Caco-2 (cell line): ENCODE measurements around the gene CPED1. TPM values are rescaled to one million over a fixed set of nuclear protein-coding genes. Genes with fewer than 3 reads are reported as not detected.

Experiments
- BruUV-seq: library from RNA; stranded (reverse); fragments of 400-500 nt; replicated peaks from 2 replicates; lab custom pipeline; 2021; lab: Mats Ljungman, UMichigan
- CTCF ChIA-PET: fragments of 300-600 bp; sonication (Branson Sonifier 250); formaldehyde crosslinking; loops from one replicate; lab custom pipeline; 2022; ENCODE audit warnings: antibody characterized with exemption; lab: Charles Lee
- POLR2A ChIA-PET: fragments of 300-600 bp; sonication (Branson Sonifier 250); formaldehyde crosslinking; loops from one replicate; lab custom pipeline; 2022; ENCODE audit warnings: antibody characterized with exemption; lab: Charles Lee
- DNase-seq, 2 experiments: peaks; one replicate each; pipeline versions ENCODE4 v3.0.0 to v3.0.0-alpha.2; 2020 to 2022
- H3K27me3 ChIP-seq: replicated peaks from 2 replicates; pipeline ENCODE4 v1.6.0; 2011; ENCODE audit warnings: low read length; ENCODE audit not compliant: control insufficient read depth, insufficient read depth
- H3K36me3 ChIP-seq: 2 replicates; pipeline ENCODE4 v1.5.1; 2011; ENCODE audit warnings: low read length; ENCODE audit not compliant: control insufficient read depth, insufficient read depth
- H3K4me1 ChIP-seq: fragments of 250-450 bp; sonication (Bioruptor Pico); 2 replicates; pipeline ENCODE4 v1.5.1; 2020; ENCODE audit warnings: mild to moderate bottlenecking
- H3K4me3 ChIP-seq: 2 replicates; pipeline ENCODE4 v1.5.1; 2011; ENCODE audit warnings: low read depth, mild to moderate bottlenecking, control low read depth, low read length
- H3K9me3 ChIP-seq: fragments of 250-450 bp; sonication (Bioruptor Pico); 2 replicates; pipeline ENCODE4 v1.5.1; 2020; ENCODE audit warnings: mild to moderate bottlenecking, moderate library complexity
- H3K27ac Mint-ChIP-seq: one replicate; pipeline ENCODE4 v1.8.0; 2022; ENCODE audit warnings: mixed read lengths; ENCODE audit not compliant: unreplicated experiment
- H3K27me3 Mint-ChIP-seq: one replicate; pipeline ENCODE4 v1.8.0; 2022; ENCODE audit warnings: mixed read lengths; ENCODE audit not compliant: insufficient read depth, unreplicated experiment
- H3K36me3 Mint-ChIP-seq: one replicate; pipeline ENCODE4 v1.8.0; 2022; ENCODE audit warnings: mild to moderate bottlenecking, mixed read lengths; ENCODE audit not compliant: insufficient read depth, unreplicated experiment
- H3K4me1 Mint-ChIP-seq: one replicate; pipeline ENCODE4 v1.8.0; 2022; ENCODE audit warnings: low read depth, mixed read lengths; ENCODE audit not compliant: unreplicated experiment
- H3K4me3 Mint-ChIP-seq: one replicate; pipeline ENCODE4 v1.8.0; 2022; ENCODE audit warnings: mild to moderate bottlenecking, moderate library complexity, mixed read lengths; ENCODE audit not compliant: unreplicated experiment
- H3K9me3 Mint-ChIP-seq: one replicate; pipeline ENCODE4 v1.8.0; 2022; ENCODE audit warnings: mixed read lengths; ENCODE audit not compliant: unreplicated experiment
- intact Hi-C: fragments of 100-400 bp; cut with micrococcal nuclease; formaldehyde crosslinking; loops from one replicate; pipeline ENCODE4 v1.10.0; 2022; ENCODE audit not compliant: unreplicated experiment
- total RNA-seq: library from RNA; stranded (reverse); gene quantifications from 2 replicates; pipeline ENCODE4 v1.2.3, GENCODE V29; 2022
- TF ChIP-seq, protein P1 (sequence below), 2 experiments: fragments of 200-600 bp in 1 of 2; IDR thresholded peaks; 1 replicate in 1 of 2; 2 replicates in 1 of 2; pipeline versions ENCODE4 v1.5.1 to v1.8.0; 2011 to 2022; ENCODE audit warnings: antibody characterized with exemption in 1 of 2, control low read depth in 1 of 2, inconsistent platforms in 1 of 2, low read depth in 1 of 2, low read length in 1 of 2, mild to moderate bottlenecking in 1 of 2, moderate library complexity in 1 of 2; ENCODE audit not compliant: insufficient read depth in 1 of 2, severe bottlenecking in 1 of 2, unreplicated experiment in 1 of 2

The CPED1 gene
- total RNA-seq, 1 experiment from 2014 or later, result 0.23 TPM

DNA sequence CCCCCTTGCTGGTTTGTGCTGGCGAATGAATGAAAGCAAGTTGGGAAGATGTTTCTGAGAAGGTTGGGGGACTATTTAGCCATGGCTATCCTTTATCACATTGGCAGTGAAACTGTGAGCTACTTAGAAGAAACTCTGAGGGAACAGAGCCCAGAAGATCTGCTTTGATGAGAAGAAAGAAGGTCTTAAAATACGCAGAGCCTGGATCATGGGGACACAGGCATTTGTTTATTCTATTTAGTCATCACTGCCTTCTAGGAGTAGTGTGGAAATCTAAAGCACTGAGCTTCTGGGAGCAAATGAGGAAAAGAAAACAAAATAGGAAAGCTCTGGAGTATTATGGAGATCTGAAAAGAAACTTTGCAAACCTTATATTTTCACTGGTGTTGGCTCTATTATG is 28.5 kb downstream of the CPED1 start:
- Mint-ChIP-seq H3K4me3 (no peak overlapping the region), H3K4me1 (peaks cover 6% of the 10 kb centered on the region), H3K36me3 (no peaks in the 10 kb centered on the region), H3K9me3 (no peaks in the 10 kb centered on the region), H3K27me3 (no peaks in the 10 kb centered on the region), H3K27ac (no peak overlapping the region)
- intact Hi-C loops, result no loop called here
- Histone ChIP-seq H3K36me3 (no peaks in the 10 kb centered on the region), H3K4me1 (peaks cover 4% of the 10 kb centered on the region; the same call in 1 of the 2 replicates), H3K27me3 (no peaks in the 10 kb centered on the region), H3K4me3 (no peak overlapping the region), H3K9me3 (no peaks in the 10 kb centered on the region)
- DNase-seq, result no peak
- BruUV-seq, result no TSS peak
- ChIA-PET CTCF (no interaction called here), POLR2A (no interaction called here)
- TF ChIP-seq, protein P1, sequence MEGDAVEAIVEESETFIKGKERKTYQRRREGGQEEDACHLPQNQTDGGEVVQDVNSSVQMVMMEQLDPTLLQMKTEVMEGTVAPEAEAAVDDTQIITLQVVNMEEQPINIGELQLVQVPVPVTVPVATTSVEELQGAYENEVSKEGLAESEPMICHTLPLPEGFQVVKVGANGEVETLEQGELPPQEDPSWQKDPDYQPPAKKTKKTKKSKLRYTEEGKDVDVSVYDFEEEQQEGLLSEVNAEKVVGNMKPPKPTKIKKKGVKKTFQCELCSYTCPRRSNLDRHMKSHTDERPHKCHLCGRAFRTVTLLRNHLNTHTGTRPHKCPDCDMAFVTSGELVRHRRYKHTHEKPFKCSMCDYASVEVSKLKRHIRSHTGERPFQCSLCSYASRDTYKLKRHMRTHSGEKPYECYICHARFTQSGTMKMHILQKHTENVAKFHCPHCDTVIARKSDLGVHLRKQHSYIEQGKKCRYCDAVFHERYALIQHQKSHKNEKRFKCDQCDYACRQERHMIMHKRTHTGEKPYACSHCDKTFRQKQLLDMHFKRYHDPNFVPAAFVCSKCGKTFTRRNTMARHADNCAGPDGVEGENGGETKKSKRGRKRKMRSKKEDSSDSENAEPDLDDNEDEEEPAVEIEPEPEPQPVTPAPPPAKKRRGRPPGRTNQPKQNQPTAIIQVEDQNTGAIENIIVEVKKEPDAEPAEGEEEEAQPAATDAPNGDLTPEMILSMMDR (IDR thresholded peaks at IDR 0.05; ENCODE audit: insufficient read depth in 1 of 2, low read depth in 1 of 2, low read length in 1 of 2, severe bottlenecking in 1 of 2, unreplicated experiment in 1 of 2), result no peak

DNA sequence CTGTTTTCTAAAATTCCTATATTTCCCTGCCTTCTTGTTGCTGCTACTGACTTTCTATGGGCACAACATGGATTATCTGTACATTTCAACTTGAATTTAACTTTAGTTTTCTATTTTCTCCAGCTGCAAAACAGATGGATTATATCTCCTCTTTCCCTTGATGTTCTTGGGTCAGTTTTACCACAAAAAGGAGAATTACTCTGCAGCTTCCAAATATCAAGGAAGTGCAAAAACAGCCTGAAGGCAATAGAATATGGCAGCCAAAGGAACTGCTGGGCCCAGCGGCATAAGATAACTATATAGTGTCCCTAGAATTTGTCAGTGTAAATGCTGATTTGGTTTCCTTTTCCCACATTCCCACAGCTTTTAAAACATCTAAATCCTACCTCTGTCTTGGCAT is 29.1 kb downstream of the CPED1 start:
- TF ChIP-seq, protein P1 (IDR thresholded peaks at IDR 0.05; ENCODE audit: insufficient read depth in 1 of 2, low read depth in 1 of 2, low read length in 1 of 2, severe bottlenecking in 1 of 2, unreplicated experiment in 1 of 2), result no peak
- DNase-seq, result no peak
- H3K4me1 ChIP-seq, result peaks cover 4% of the 10 kb centered on the region; the same call in 1 of the 2 replicates
- Mint-ChIP-seq H3K36me3 (no peaks in the 10 kb centered on the region), H3K27ac (no peak overlapping the region), H3K27me3 (no peaks in the 10 kb centered on the region), H3K9me3 (no peaks in the 10 kb centered on the region), H3K4me1 (peaks cover 6% of the 10 kb centered on the region), H3K4me3 (no peak overlapping the region)
- no peaks in the 10 kb centered on the region for H3K9me3 ChIP-seq
- no peaks in the 10 kb centered on the region for H3K27me3 ChIP-seq
- no TSS peak for BruUV-seq
- H3K4me3 ChIP-seq, result no peak overlapping the region
- no peaks in the 10 kb centered on the region for H3K36me3 ChIP-seq
- ChIA-PET CTCF (no interaction called here), POLR2A (no interaction called here)
- intact Hi-C loops, result no loop called here

DNA sequence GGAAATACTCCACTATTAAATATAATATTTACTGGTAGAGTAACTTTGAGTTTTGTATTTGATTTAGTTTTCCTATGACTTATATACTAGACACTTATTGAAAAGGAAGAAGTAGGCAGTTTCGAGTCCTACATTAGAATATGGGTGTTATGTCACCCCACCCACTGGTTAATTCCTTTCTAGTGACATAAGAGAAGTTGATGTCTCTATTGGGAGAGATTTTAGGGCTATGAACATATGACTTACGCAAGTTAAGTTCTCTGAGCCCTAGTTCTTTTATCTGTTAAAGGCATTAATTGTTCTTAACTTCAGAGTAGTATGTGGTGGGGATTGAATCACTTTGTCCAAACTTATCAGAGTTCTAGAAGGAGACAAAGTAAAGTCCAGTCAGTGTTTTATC is 30.5 kb downstream of the CPED1 start:
- POLR2A ChIA-PET, result no interaction called here
- peaks cover 15% of the 10 kb centered on the region for H3K4me1 Mint-ChIP-seq
- TF ChIP-seq, protein P1 (IDR thresholded peaks at IDR 0.05; ENCODE audit: insufficient read depth in 1 of 2, low read depth in 1 of 2, low read length in 1 of 2, severe bottlenecking in 1 of 2, unreplicated experiment in 1 of 2), result no peak
- no peaks in the 10 kb centered on the region for H3K36me3 ChIP-seq
- H3K27ac Mint-ChIP-seq, result no peak overlapping the region
- intact Hi-C loops, result no loop called here
- no TSS peak for BruUV-seq
- DNase-seq, result no peak
- H3K36me3 Mint-ChIP-seq, result no peaks in the 10 kb centered on the region
- H3K4me1 ChIP-seq, result peaks cover 14% of the 10 kb centered on the region; the same call in 1 of the 2 replicates
- H3K4me3 Mint-ChIP-seq, result no peak overlapping the region
- no peaks in the 10 kb centered on the region for H3K27me3 ChIP-seq
- H3K9me3 ChIP-seq, result no peaks in the 10 kb centered on the region
- no peak overlapping the region for H3K4me3 ChIP-seq
- CTCF ChIA-PET, result no interaction called here
- no peaks in the 10 kb centered on the region for H3K9me3 Mint-ChIP-seq
- H3K27me3 Mint-ChIP-seq, result no peaks in the 10 kb centered on the region
